Femur (tissue), 1 donor: ENCODE results near the gene CIROP.

Source experiments
- DNase-seq: peaks from one replicate; pipeline ENCODE4 v3.0.0-alpha.2; 2017

Gene CIROP

GRCh38 chr14:23129759-23130316 is 25.0 kb upstream of the CIROP start:
- no peak for DNase-seq

- DNase-seq, result no peak
Observed at GRCh38 chr14:23128969-23129758, 24.4 kb upstream of the CIROP start.

DNA sequence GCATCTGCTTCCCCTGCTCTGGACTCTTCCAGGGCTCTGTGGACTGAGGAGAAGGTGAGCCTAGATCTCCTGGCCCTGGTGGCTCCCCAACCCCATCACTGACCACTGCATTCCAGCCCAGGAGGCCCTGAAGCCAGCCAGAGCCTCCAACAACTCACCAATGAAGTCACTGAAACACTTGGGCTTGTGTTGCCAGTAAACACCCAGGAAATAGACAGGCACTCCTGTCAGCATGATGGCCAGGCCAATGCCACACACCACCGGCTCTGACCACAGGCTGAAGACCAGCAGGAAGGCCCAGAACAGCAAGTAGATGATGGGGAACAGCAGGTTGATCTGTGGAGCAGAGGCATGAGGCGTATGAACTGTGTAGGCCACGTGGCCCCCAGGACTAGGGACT is 23.1 kb upstream of the CIROP start:
- no peak for DNase-seq

GRCh38 chr14:23126548-23127278 is 21.9 kb upstream of the CIROP start:
- DNase-seq, result no peak

DNA sequence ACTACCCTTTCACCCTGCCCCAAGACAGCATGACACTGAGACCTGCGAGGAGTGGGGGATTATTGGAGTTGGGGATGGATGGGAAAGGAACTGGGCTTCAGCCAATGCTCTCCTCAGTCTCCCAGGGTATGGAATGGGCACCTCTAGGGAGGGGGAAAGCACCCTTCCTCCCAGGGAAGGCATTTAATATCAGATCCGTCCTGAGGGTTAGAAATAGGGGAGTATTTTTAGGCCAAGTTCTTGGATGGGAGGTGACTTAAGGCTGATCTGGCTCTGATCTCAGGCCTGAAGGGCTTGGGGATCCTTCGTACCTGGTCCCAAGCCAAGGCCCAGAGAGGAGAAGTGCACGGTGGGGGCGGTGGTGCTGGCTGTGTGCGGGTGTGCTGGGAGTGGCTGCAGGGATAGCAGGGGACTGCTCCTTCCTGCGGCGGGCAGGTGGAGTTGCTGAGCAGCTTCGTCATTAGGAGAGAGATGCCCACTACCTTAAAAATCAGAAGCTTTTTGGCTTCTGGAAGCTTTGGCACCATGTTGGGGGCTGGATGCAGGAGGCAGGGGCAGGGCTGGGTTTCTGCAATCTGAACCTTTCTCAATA is 21.2 kb upstream of the CIROP start:
- no peak for DNase-seq

- DNase-seq, result no peak
Observed at GRCh38 chr14:23125011-23125410, 20.2 kb upstream of the CIROP start.

DNA sequence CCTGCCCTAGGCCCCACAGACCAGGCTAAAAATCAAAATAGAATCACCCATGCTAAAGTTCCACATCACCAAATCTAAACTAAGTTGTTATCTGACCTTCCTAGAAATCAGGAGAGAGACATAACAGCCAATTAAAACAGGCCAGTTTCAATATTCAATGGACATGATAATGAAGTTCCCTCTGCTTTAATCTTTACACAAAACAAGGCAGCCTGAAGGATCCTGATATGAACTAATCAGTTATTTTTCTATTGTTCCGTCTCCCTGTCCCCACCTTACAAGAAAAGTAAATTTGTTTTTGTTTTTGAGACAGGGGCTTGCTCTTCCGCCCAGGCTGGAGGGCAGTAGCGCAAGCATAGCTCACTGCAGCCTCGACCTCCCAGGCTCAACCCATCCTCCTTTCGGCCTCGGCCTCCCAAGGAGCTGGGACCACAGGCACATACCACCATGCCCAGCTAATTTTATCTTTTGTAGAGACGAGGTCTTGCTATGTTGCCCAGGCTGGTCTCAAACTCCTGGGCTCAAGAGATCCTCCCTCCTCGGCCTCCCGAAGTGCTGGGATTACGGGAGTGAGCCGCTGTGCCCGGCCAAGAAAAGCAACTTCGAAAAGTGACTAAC is 19.7 kb upstream of the CIROP start:
- no peak for DNase-seq

DNA sequence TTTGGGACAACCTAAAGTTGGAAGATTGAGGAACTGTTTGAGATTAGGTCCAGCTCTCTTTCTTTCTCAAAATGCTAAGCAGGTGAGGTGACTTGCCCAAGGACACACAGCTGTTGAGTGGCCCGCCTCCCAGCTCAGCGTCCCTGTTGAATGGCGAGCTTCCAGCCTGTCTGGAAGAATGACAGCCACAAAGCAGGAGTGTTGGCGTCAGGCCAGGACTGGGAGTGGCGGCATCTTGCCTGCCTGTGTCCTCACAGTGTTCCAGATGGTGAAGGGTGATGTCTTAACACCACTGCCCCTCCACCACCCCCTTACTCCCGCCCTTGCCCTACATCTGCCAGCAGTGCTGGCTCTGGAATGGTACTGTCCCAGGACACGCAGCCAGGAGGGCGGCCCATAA is 18.6 kb upstream of the CIROP start:
- DNase-seq, result no peak

- DNase-seq, result no peak
Observed at GRCh38 chr14:23122086-23122485, 17.3 kb upstream of the CIROP start.

DNA sequence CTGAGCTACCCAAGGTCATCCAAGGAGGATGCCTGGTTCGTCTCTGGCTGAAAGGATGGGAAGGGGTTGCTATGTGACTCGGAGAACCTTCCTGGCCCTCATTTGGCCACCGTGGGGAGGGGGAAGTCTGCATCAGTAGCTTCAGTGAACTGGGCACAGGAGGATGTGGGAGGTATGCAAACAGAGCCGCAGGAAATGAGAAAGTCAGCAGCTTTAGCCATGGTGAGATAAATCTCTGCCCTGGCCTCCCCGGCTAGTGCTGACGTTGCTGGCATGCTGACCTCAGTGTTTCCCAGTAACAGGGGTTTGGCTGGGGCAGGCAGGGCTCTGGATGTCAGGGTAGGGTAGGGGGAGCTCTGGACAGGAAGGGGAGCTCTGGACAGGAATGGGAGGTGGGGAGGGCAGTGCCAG is 16.6 kb upstream of the CIROP start:
- DNase-seq, result peak; percentile 56

- DNase-seq, result peak; percentile 94
Observed at GRCh38 chr14:23120541-23121251, 15.9 kb upstream of the CIROP start.

DNA sequence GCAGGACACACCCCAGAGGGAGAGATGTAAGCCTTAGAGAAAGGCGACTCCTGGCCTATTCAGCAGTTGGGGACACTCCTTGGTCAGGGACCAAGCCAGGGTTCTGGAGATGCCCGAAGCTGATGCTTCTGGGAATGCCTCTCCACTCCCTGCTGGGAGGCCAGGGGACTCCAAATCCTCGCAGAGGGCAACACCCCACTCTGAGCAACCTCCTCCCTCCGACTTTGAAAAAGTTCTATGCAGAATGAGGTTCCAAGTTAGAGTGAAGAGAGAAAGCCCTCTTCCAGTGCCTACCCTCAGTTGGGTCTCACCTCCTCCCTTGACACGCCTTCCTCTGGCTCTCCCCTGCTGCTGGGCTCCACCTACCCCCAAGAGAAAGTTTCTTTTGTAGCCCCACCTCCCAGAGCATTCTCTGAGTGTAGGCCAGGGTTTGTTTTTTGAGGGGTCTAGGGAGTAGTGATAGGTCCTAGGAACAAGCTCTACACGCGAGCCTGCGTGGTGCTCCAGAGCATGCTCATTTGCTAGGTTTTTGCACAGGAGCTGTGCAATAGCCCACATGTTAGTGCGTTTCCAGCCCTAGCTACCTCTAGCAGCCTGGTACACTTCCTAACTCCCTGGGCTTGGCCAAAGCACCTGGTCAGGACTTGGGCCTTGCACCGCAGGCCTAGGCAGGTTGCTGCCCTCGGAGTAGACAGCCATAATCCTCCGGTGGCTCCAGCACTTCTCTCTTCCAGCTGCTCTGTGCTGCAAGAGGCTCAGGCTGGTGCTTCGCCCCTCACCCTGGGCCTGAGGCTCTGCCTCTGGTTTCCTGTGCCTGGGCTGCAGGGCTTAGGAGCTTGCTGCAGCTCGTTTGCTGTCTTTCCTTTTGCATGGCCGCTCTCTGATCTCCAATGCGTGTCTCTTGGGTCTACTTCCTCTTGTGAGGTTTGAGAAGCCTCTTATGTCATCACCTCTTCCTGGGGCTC is 14.9 kb upstream of the CIROP start:
- peak; percentile 50 for DNase-seq

DNA sequence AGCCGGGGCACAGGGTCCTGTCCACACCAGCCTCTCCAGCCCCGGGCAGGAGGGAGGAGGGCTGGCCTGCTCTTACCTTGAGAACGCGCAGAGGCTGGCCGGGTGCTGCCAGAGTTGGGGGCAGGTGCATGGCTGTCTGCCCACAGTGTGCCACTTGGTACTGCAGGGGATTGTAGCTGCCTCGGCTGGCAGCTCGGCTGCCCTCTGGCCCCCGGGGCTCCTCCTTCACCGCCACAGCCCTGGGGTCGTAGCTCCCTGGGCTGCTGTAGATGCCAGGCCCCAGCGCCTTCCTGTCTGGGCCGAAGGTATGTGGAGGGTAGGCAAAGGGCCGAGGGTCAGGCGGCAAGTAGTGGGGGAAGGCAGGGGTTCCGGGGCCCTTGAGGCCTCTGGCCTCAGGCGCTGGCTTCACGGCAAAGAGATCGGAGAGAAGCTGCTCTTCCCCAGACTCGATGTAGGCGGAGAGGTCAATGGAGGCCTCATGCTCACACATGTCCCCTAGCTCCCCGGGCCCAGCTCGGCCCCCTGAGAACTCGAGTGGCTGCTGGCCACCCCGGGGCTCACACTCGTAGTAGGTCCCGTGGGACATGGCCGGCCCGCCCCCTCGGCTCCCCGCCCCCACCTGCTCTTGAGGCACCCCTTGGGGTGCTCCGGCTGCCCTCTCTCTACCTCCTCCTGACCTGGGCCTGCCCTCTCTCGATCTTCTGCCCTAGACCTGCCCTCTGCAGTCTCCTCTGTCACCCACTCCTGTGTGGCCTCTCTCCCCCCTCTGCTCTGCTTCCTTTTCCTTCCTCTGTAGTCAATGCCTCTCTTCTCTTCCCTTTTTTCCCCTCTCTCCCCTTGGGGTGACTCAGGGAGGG is 13.9 kb upstream of the CIROP start, which contains the start of gene CEBPE:
CEBPE (minus strand) TSS at position 750 of the 857 bp plus-strand sequence; CDS start at position 586, 164 bp downstream.
- no peak for DNase-seq

DNA sequence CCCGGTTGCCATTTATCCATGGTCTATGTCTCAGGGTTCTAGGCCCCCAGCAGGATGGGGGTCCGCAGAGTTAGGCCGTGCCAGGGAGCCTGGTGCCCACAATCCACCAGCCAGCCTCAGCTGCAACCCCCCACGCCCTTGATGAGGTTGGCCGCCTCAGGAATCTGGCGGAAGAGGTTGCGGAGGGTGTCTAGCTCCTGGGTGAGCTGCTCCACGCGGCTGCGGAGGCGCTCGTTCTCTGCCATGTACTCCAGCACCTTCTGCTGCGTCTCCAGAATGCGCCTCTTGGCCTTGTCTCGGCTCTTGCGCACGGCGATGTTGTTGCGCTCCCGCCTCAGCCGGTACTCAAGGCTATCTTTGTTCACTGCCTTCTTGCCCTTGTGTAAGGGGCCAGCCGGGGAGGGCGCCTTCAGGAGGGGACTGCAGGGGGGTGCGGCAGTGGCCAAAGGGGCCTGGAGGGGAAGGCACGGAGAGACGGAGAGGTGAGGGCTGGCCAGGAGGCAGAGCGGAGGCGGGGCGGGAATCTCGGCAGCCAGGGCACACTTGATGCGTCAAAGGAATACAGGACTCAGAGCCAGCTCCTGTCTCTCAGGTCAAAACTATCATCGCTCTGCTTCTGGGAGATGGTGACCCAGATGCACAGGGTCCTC is 12.7 kb upstream of the CIROP start:
- no peak for DNase-seq

DNA sequence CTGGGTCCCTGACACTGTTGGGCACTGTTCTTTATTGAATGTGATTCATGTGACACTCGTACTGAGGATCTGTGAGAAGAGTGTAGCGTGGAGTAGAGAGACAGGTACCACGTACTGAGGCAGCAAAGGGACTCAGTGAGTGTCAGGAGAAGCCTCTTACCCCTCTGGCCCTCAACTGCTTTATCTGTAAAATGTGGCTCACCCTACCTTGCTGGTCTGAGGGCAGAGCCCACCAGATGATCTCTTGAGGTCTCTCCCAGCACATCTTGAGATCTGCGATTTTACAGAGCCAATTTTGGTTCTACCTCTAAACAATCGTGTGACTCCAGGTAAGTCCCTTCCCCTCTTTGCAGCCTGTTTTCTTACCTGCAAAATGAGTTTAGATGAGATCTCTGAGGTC is 11.1 kb upstream of the CIROP start:
- no peak for DNase-seq

DNA sequence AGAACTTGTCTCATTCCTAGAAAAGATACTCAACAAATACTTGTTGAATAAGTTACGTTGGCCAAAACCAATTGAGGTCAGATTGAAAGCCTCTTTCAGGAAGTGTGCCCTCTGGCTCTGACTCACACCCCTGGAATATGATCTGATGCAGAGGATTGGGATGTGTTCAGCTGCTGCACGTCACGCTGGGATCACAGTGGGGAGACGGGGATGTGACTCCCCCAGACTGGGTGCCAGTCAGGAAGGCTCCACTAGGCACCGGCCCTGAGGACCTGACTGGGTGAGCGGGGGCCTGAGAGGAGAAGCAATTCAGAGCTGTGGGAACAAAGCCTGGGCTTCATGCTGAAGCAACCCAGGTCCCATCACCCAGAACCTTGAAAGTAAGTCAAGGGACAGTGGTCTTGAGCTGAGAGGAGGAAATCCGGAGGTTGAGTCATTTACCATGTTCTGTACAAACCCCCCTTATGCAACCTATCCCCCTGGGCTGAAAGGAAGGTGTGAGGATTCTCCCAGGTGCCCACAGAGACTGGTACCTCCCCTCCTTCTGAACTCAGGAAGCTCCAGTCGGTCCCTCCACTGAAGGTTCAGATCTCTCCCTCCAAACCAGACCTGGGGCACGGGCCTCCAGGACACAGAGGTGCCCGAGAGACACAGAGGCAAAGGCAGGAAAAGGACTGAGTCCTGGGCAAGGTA is 10.4 kb upstream of the CIROP start:
- DNase-seq, result no peak

DNA sequence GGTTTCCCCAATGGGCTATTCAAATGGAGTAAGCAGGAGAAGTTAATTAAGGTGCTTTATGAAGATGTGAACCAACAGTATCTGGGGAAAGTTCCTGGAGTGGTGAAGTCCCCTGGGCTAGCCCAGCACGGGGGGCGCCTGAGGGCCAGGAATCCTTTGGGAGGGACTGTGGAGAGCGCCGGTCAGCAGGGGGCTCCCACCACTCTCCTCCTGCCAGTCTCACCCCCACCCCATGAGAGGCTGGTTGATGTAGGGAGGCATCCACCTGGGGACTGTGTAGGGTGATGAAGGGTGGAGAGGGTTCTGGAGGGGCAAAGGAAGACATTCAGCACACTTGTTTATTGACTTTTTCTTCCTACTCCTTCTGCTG is 9.9 kb upstream of the CIROP start:
- no peak for DNase-seq

GRCh38 chr14:23114120-23114458 is 9.3 kb upstream of the CIROP start:
- no peak for DNase-seq

GRCh38 chr14:23113431-23114119 is 8.8 kb upstream of the CIROP start:
- DNase-seq, result peak; percentile 57
